Subcutaneous adipose tissue (tissue), 4 donors: ENCODE measurements around the gene SLC22A25. TPM values are rescaled to one million over a fixed set of nuclear protein-coding genes. Genes with fewer than 3 reads are reported as not detected.

Source experiments
- total RNA-seq, 4 donors: library from RNA; depleted of rRNA; stranded (reverse); fragments of >200 nt; gene quantifications; one replicate each; pipeline ENCODE4 v1.1.0, GENCODE V29; 2016
- TF ChIP-seq, protein P1 (sequence below): fragments of 450-650 bp; IDR thresholded peaks from one replicate; pipeline ENCODE4 v1.5.1; 2016; ENCODE audit warnings: low read depth, mild to moderate bottlenecking, control low read depth, antibody characterized with exemption, moderate library complexity

Gene SLC22A25
- under 1 TPM in 2 of 4 donors, not detected in 2; 0.19 to 0.22 TPM for total RNA-seq

DNA sequence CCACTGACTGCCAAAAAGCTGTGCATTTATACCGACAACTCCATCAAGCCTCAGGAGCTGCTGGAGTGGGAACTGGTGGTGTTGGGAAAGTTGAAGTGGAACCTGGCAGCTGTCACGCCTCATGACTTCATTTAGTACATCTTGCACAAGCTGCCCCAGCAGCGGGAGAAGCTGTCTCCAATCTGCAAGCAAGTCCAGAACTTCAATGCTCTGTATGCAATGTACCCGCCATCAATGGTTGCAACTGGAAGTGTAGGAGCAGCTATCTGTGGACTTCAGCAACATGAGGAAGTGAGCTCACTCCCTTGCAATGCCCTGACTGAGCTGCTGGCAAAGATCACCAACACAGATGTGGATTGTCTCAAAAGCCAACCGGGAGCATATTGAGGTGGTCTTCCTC, at the start of gene SLC22A25:
Gene SLC22A25 (minus strand): TSS at position 67 of the 400 bp plus-strand sequence. CDS start 13,947 bp downstream, outside the sequence.
- TF ChIP-seq, protein P1, sequence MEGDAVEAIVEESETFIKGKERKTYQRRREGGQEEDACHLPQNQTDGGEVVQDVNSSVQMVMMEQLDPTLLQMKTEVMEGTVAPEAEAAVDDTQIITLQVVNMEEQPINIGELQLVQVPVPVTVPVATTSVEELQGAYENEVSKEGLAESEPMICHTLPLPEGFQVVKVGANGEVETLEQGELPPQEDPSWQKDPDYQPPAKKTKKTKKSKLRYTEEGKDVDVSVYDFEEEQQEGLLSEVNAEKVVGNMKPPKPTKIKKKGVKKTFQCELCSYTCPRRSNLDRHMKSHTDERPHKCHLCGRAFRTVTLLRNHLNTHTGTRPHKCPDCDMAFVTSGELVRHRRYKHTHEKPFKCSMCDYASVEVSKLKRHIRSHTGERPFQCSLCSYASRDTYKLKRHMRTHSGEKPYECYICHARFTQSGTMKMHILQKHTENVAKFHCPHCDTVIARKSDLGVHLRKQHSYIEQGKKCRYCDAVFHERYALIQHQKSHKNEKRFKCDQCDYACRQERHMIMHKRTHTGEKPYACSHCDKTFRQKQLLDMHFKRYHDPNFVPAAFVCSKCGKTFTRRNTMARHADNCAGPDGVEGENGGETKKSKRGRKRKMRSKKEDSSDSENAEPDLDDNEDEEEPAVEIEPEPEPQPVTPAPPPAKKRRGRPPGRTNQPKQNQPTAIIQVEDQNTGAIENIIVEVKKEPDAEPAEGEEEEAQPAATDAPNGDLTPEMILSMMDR, result no peak

DNA sequence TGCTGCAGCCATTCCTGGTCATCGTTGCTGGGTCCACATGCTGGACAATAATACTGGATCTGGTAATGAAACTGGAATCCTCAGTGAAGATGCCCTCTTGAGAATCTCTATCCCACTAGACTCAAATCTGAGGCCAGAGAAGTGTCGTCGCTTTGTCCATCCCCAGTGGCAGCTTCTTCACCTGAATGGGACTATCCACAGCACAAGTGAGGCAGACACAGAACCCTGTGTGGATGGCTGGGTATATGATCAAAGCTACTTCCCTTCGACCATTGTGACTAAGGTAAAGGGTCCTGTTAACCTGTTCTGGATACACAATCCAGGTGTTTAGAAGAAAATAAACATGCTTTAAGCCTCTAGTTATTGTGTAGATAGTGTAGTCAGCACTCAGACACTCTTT, 46.9 kb upstream of the SLC22A25 start:
- TF ChIP-seq, protein P1, result no peak

DNA sequence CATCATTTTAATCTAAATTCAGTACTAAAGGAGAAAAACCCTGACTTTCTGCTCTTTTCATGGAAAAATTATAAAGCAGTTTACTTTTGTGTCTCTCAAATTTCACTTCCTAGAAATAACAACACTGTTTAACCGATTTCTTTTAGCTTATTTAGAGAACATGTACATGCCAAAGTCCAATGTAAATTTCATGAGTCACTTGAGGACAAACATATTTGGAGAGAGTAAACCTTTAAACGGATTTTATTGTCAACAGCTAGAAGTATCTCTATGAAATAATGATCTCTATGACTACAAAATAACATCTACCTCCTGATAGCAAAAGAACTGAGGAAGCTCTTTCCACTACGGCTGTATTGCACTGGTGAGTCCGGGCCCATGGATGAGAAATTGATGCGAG, 46.3 kb upstream of the SLC22A25 start:
- TF ChIP-seq, protein P1, result no peak

DNA sequence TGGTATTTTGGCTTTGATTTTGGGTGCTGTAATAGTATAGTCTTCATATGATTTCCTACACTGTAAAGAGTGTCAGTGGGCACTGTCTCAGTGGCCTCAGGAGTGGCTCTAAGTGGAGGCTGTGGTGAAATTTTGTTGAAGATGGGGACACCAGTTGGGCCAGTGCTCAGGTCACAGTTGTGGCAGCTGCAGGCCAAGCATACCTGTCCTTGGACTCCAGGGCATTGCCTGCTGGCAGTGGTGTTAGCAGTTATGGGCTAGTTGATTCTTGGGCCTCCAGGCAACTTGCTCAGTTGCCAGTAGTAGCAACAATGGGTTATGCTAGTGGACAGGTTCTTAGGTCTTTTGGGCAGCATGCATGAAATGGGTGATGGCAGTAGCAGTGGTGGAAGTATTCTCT, 39.2 kb upstream of the SLC22A25 start:
- TF ChIP-seq, protein P1, result no peak

DNA sequence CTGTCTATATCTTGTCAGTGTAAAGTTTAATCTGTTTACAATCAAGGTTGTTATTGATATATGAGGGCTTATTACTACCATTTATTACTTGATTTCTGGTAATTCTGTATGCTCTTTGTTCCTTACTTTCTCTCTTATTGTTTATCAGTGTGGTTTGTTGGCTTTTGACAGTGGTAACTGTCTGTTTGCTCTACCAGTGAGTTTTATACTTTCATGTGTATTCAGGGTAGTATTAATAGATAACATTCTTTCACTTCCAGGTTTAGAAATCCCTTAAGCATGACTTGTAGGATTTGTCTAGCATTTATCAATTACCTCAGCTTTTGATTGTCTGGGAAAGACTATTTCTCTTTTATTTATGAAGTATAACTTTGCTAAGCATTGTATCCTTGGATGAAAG, 37.5 kb upstream of the SLC22A25 start:
- TF ChIP-seq, protein P1, result no peak

DNA sequence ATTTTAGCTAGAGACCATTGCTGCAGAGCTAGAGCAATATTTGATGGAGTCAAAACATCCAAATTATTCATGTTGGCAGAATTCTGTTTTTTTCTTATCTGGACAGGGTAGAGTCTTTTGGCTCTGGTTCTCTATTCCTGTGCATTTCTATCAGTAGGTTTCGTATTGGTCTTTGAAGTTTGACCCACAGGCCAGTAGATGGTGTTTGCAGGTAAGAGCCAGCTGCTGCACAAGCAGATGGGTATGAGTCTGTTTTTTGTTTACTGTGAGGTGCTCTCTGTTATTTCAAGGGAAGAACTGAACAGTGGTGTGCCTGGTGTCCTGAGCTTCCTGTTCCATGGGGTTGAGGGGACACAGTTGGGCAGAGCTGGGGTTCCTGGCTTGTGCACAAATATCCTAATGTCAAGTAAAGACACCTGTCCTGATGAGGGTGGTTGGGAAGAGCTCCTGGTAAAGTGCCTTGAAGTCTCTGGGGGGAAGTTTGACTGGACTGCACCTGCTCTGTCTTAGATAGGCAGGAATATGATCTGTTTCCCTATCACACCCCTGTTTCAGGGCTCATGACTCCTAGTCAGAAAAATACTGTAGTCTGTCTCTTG, 34.0 kb upstream of the SLC22A25 start:
- TF ChIP-seq, protein P1, result no peak

DNA sequence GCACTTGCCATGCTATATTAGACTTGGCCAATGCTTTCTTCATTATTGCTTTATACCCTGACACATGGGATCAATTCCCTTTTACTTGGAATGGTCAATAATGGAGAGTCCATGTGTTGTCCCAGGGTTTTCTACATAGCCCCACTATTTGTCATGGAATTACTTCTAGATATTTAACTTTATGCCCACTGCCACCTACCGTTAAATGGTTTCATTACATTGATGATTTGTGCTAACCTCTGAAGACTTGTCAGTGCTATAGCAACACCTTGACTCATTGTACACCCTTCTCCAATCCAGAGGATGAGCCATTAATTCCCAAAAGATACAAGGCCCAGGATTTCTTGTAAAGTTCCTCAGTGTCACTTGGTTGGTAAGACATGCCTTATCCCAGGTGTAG, 31.4 kb upstream of the SLC22A25 start:
- TF ChIP-seq, protein P1, result no peak
